ENCODE measurements around the gene CLIC4. TPM values are rescaled to one million over a fixed set of nuclear protein-coding genes. Genes with fewer than 3 reads are reported as not detected.
A peak's percentile ranks its signal among the peaks of the same experiment; 100 is the strongest.

Gene CLIC4
- total and polyA plus RNA-seq, 9 of the 15 experiments (the other 6 are each of a cell fraction or from before 2014, with no cell fraction given): 16.0 to 67.5 (median 38.4) TPM

GRCh38 chr1:24745711-24746413 is 615 bp downstream of the CLIC4 start (continued):
- TF ChIP-seq ZFX (CRISPR knock-in tag; IDR thresholded peaks at IDR 0.05) (peak; percentile 19; the same call in 1 of the 2 replicates), SIN3A (IDR thresholded peaks at IDR 0.05; ENCODE audit: borderline replicate concordance in 2 of 2, control insufficient read depth in 1 of 2, low read depth in 2 of 2, low read length in 2 of 2) (peak in 1 of 2 experiments; percentile 1; a peak in 1 of 4 replicates), SAP30 (IDR thresholded peaks at IDR 0.05; ENCODE audit: borderline replicate concordance, insufficient read depth, low read depth, low read length, poor library complexity, severe bottlenecking) (peak; percentile 24), ZNF212 (CRISPR knock-in tag; IDR thresholded peaks at IDR 0.05) (no peak), CEBPB (tag; IDR thresholded peaks at IDR 0.05) (peak; percentile 98), ZNF699 (CRISPR knock-in tag; IDR thresholded peaks at IDR 0.05; ENCODE audit: insufficient replicate concordance) (no peak), OTX1 (CRISPR knock-in tag; IDR thresholded peaks at IDR 0.05) (no peak), ZBTB12 (CRISPR knock-in tag; IDR thresholded peaks at IDR 0.05) (no peak), NBN (IDR thresholded peaks at IDR 0.05; ENCODE audit: low read depth) (peak; percentile 56; the same call in 1 of the 2 replicates), ZNF592 (IDR thresholded peaks at IDR 0.05) (peak; percentile 45; the same call in 1 of the 2 replicates), EP400 (IDR thresholded peaks at IDR 0.05) (peak; percentile 85), SMARCE1 (IDR thresholded peaks at IDR 0.05) (peak; percentile 57; the same call in 1 of the 2 replicates), ILK (tag; IDR thresholded peaks at IDR 0.05; ENCODE audit: borderline replicate concordance, low read depth) (no peak), UBTF (IDR thresholded peaks at IDR 0.05; ENCODE audit: borderline replicate concordance in 1 of 2, low read depth in 2 of 2, low read length in 2 of 2) (peak; percentile 35 to 72; a peak in 2 of 4 replicates), ZBTB8A (IDR thresholded peaks at IDR 0.05; ENCODE audit: partially characterized antibody) (no peak), ILF3 (IDR thresholded peaks at IDR 0.05; ENCODE audit: borderline replicate concordance) (no peak), HMGN3 (IDR thresholded peaks at IDR 0.05; ENCODE audit: borderline replicate concordance, extremely low read depth, insufficient read length, low read depth, low read length) (peak; percentile 14), ZBTB7A (IDR thresholded peaks at IDR 0.05; ENCODE audit: borderline replicate concordance, control insufficient read depth, low read depth, low read length) (peak; percentile 18), KLF1 (tag; IDR thresholded peaks at IDR 0.05) (no peak)

All from K562 (cell line).